ENCODE results near the gene HBB.

- TF ChIP-seq, protein P1, sequence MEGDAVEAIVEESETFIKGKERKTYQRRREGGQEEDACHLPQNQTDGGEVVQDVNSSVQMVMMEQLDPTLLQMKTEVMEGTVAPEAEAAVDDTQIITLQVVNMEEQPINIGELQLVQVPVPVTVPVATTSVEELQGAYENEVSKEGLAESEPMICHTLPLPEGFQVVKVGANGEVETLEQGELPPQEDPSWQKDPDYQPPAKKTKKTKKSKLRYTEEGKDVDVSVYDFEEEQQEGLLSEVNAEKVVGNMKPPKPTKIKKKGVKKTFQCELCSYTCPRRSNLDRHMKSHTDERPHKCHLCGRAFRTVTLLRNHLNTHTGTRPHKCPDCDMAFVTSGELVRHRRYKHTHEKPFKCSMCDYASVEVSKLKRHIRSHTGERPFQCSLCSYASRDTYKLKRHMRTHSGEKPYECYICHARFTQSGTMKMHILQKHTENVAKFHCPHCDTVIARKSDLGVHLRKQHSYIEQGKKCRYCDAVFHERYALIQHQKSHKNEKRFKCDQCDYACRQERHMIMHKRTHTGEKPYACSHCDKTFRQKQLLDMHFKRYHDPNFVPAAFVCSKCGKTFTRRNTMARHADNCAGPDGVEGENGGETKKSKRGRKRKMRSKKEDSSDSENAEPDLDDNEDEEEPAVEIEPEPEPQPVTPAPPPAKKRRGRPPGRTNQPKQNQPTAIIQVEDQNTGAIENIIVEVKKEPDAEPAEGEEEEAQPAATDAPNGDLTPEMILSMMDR (IDR thresholded peaks at IDR 0.05; ENCODE audit: borderline replicate concordance, extremely low read depth, low read length, poor library complexity, severe bottlenecking), result no peak
- no peak for TF ChIP-seq EZH2 (IDR thresholded peaks at IDR 0.05; ENCODE audit: borderline replicate concordance, low read depth, low read length, severe bottlenecking)
Measured at GRCh38 chr11:5267033-5267563, 40.2 kb upstream of the HBB start.

Data from DND-41 (cell line).